ENCODE measurements around the gene TMTC1. TPM values are rescaled to one million over a fixed set of nuclear protein-coding genes. Genes with fewer than 3 reads are reported as not detected.

Gene TMTC1
- total and polyA plus RNA-seq, 2 experiments from 2014 or later = 4.8 to 24.3 TPM

- TF ChIP-seq, protein P1, sequence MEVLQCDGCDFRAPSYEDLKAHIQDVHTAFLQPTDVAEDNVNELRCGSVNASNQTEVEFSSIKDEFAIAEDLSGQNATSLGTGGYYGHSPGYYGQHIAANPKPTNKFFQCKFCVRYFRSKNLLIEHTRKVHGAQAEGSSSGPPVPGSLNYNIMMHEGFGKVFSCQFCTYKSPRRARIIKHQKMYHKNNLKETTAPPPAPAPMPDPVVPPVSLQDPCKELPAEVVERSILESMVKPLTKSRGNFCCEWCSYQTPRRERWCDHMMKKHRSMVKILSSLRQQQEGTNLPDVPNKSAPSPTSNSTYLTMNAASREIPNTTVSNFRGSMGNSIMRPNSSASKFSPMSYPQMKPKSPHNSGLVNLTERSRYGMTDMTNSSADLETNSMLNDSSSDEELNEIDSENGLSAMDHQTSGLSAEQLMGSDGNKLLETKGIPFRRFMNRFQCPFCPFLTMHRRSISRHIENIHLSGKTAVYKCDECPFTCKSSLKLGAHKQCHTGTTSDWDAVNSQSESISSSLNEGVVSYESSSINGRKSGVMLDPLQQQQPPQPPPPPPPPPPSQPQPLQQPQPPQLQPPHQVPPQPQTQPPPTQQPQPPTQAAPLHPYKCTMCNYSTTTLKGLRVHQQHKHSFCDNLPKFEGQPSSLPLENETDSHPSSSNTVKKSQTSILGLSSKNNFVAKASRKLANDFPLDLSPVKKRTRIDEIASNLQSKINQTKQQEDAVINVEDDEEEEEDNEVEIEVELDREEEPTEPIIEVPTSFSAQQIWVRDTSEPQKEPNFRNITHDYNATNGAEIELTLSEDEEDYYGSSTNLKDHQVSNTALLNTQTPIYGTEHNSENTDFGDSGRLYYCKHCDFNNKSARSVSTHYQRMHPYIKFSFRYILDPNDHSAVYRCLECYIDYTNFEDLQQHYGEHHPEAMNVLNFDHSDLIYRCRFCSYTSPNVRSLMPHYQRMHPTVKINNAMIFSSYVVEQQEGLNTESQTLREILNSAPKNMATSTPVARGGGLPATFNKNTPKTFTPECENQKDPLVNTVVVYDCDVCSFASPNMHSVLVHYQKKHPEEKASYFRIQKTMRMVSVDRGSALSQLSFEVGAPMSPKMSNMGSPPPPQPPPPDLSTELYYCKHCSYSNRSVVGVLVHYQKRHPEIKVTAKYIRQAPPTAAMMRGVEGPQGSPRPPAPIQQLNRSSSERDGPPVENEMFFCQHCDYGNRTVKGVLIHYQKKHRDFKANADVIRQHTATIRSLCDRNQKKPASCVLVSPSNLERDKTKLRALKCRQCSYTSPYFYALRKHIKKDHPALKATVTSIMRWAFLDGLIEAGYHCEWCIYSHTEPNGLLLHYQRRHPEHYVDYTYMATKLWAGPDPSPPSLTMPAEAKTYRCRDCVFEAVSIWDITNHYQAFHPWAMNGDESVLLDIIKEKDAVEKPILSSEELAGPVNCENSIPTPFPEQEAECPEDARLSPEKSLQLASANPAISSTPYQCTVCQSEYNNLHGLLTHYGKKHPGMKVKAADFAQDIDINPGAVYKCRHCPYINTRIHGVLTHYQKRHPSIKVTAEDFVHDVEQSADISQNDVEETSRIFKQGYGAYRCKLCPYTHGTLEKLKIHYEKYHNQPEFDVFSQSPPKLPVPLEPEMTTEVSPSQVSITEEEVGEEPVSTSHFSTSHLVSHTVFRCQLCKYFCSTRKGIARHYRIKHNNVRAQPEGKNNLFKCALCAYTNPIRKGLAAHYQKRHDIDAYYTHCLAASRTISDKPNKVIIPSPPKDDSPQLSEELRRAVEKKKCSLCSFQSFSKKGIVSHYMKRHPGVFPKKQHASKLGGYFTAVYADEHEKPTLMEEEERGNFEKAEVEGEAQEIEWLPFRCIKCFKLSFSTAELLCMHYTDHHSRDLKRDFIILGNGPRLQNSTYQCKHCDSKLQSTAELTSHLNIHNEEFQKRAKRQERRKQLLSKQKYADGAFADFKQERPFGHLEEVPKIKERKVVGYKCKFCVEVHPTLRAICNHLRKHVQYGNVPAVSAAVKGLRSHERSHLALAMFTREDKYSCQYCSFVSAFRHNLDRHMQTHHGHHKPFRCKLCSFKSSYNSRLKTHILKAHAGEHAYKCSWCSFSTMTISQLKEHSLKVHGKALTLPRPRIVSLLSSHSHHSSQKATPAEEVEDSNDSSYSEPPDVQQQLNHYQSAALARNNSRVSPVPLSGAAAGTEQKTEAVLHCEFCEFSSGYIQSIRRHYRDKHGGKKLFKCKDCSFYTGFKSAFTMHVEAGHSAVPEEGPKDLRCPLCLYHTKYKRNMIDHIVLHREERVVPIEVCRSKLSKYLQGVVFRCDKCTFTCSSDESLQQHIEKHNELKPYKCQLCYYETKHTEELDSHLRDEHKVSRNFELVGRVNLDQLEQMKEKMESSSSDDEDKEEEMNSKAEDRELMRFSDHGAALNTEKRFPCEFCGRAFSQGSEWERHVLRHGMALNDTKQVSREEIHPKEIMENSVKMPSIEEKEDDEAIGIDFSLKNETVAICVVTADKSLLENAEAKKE (CRISPR knock-in tag; IDR thresholded peaks at IDR 0.05) = no peak
- TF ChIP-seq REST (IDR thresholded peaks at IDR 0.05; ENCODE audit: unreplicated experiment) (no peak), EZH2phosphoT487 (IDR thresholded peaks at IDR 0.05; ENCODE audit: unreplicated experiment) (no peak), POLR2AphosphoS5 (IDR thresholded peaks at IDR 0.05; ENCODE audit: low read depth) (no peak)
- TF ChIP-seq, protein P2, sequence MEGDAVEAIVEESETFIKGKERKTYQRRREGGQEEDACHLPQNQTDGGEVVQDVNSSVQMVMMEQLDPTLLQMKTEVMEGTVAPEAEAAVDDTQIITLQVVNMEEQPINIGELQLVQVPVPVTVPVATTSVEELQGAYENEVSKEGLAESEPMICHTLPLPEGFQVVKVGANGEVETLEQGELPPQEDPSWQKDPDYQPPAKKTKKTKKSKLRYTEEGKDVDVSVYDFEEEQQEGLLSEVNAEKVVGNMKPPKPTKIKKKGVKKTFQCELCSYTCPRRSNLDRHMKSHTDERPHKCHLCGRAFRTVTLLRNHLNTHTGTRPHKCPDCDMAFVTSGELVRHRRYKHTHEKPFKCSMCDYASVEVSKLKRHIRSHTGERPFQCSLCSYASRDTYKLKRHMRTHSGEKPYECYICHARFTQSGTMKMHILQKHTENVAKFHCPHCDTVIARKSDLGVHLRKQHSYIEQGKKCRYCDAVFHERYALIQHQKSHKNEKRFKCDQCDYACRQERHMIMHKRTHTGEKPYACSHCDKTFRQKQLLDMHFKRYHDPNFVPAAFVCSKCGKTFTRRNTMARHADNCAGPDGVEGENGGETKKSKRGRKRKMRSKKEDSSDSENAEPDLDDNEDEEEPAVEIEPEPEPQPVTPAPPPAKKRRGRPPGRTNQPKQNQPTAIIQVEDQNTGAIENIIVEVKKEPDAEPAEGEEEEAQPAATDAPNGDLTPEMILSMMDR (conservative IDR thresholded peaks at IDR 0.05; ENCODE audit: low read depth in 2 of 2) = no peak
Measured at GRCh38 chr12:29589286-29589820, 194.4 kb downstream of the TMTC1 start (continued).
